A549 (cell line): Measurements from ENCODE around the gene ZNF184.

Source experiments
- CHD2 ChIP-seq: fragments of 150-350 bp; IDR thresholded peaks from 2 replicates; pipeline ENCODE4 v1.6.1; 2014; ENCODE audit warnings: low read length; ENCODE audit not compliant: partially characterized antibody
- HES2 ChIP-seq: fragments of >200 bp; sonication (Bioruptor Twin); formaldehyde crosslinking; IDR thresholded peaks from 2 replicates; pipeline ENCODE4 v1.6.1; 2016
- USF2 ChIP-seq: fragments of 450-650 bp; IDR thresholded peaks from 2 replicates; pipeline ENCODE4 v1.6.1; 2014; ENCODE audit warnings: antibody characterized with exemption
- TF ChIP-seq, protein P1 (sequence below): fragments of >200 bp; sonication (Bioruptor Twin); formaldehyde crosslinking; IDR thresholded peaks from 3 replicates; pipeline ENCODE4 v1.5.1; 2016

DNA sequence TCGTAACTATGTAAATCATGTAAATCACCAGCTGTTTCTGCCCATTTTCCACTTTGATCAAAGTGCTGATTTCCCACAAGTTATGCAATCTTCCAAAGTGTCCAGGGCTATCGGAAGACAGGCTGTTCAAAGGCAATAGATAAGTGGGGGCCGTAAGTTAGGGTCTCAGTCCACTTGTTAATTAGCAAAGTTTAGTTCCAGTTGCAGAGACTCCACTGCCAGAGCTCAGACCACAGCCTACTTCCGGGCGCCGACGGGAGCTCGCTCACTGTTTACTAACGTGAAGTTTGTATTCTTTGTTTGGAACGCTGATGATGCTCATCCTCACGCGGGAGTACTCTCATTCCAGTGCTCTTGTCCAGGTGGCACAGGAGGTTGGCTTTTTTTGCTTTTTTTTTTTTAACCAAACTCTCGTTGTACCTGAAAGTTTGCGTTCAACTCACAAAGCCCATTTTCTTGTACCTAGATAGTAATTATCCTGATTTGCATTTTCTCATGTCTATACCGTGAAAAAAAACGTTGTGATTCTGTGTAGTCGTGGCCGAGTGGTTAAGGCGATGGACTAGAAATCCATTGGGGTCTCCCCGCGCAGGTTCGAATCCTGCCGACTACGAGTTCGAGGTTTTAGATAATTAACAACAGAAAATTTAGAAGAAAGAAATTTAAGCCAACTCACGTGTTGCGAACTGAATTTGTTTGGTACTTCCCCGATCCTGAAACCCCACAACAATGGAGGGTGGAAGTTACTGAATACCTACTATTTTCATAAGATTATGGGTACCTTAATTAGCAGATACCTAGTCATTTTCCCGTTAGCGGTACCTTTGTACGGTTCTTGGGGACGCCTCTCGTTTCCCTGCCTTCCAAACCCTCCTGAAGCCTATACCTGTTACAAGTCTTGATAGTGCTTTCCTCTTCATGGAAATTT is 29.9 kb upstream of the ZNF184 start:
- TF ChIP-seq, protein P1, sequence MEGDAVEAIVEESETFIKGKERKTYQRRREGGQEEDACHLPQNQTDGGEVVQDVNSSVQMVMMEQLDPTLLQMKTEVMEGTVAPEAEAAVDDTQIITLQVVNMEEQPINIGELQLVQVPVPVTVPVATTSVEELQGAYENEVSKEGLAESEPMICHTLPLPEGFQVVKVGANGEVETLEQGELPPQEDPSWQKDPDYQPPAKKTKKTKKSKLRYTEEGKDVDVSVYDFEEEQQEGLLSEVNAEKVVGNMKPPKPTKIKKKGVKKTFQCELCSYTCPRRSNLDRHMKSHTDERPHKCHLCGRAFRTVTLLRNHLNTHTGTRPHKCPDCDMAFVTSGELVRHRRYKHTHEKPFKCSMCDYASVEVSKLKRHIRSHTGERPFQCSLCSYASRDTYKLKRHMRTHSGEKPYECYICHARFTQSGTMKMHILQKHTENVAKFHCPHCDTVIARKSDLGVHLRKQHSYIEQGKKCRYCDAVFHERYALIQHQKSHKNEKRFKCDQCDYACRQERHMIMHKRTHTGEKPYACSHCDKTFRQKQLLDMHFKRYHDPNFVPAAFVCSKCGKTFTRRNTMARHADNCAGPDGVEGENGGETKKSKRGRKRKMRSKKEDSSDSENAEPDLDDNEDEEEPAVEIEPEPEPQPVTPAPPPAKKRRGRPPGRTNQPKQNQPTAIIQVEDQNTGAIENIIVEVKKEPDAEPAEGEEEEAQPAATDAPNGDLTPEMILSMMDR: no peak
- TF ChIP-seq HES2 (no peak), USF2 (no peak), CHD2 (no peak)
